ENCODE results near the gene UEVLD.
"Not testable (repeated sequence)": the region's sequence is repeated elsewhere in the genome, so short reads cannot be mapped to it uniquely, and the experiment has no call there.

Gene UEVLD

GRCh38 chr11:18588297-18589252 lies at the start of gene UEVLD:
UEVLD (minus strand) TSS chr11:18588734; CDS start chr11:18588654, 80 bp downstream.
- DNase-seq, result peak; percentile 48

DNA sequence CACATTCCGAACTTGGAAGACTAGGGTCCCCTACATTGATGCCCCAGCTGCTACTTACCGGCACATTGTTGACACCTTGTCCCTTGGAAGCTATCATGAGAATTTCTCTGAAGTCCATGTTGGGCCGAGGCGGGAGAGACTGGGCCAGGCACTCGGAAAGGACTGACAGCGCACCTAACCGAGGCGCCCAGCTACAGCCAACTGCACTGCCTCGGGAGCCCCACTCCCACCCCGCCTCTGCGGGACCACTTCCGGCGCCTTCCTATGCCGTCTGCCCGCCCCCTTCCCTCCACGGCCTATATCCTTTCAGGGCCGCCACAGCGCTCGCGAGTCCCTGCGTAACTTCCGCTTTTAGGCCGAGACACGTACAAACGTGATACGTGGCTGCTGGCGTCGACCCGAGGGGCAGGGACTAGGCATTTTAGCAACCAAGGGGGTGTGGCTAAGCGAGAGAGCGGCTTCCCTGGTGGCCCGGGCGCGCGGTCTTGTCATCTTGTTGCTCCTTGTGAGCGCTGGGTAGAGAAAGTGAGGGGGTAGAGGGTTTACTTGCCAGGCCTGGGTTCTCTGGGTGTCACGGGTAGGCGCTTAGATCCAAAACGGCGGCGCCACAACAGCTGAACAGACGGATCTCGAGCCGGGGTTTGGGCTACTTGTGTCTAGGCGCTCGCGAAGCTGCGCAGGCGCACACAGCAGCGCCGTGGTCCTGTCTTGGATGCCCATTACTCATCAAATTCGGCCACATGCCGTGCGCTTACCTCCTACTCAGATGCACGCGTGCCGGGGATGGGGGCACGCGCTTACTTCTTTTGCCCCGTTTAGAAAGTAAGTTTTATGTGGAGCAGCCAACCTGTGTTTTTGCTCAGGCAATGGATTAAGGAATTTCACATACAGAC lies 45.9 kb upstream of the UEVLD start, which contains the start of gene SPTY2D1:
Gene SPTY2D1 (minus strand): TSS at position 203 of the 893 bp plus-strand sequence. CDS start 85 bp downstream, at position 118.
- peak; percentile 96 for DNase-seq

- no peak for DNase-seq
Observed at GRCh38 chr11:18633256-18634139, 45.0 kb upstream of the UEVLD start.

DNA sequence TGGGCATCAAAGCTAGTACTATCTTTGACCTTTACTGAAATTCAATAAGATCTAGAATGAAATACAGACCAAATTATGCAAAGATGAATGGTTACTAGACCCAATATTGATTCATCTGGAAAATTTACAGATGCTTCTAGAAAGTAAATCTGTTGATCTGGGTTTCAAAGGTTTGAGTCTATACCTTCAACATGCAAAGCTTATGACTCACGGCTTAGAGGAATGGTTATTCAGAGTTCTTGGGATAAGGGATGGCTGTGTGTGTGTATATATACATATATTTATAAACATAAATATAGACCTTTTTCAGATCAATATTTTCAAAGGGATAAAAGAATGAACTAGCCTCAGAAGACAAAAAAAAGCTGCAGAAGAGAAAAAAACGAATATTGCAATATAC lies 44.3 kb upstream of the UEVLD start:
- DNase-seq, result no peak

DNA sequence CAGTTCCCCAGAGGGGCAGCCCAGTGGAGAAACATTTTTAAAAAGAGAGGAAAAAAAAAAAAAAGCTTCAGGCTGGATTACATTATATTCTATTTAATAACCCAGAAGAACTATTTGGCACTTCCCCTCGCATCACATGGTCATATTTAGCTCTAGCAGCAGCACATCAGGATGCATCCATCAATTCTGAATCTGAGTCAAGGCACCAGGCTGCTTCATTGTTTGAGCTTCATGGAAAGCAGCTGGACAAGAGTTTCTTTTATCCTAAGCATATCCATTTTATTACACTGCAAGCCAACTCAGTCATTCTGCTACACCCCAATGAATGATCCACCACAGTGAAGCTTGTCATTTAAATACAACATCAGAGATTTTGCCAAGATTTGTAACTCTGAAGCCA lies 35.6 kb upstream of the UEVLD start:
- no peak for DNase-seq

DNA sequence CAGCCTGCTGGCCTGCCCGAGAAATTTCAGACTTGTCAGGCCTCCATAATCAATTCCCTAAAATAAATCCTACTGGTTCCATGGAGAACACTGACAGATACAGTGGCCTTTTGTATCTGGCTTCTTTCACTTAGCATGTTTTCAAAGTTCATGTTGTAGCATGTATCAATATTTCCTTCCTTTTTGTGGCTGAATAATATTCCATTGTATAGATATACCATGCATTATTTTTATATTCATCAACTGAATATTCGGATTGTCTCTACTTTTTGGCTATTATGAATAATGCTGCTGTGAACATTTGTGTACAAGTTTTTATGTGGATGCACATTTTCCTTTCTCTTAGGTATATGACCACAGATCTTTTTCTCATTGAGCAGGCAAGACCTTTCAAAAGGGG lies 35.2 kb upstream of the UEVLD start:
- no peak for DNase-seq

GRCh38 chr11:18618342-18619025 lies 29.9 kb upstream of the UEVLD start:
- no peak for DNase-seq

GRCh38 chr11:18617688-18618341 lies 29.3 kb upstream of the UEVLD start:
- no peak for DNase-seq

- no peak for DNase-seq
Observed at GRCh38 chr11:18615628-18616392, 27.3 kb upstream of the UEVLD start.

DNA sequence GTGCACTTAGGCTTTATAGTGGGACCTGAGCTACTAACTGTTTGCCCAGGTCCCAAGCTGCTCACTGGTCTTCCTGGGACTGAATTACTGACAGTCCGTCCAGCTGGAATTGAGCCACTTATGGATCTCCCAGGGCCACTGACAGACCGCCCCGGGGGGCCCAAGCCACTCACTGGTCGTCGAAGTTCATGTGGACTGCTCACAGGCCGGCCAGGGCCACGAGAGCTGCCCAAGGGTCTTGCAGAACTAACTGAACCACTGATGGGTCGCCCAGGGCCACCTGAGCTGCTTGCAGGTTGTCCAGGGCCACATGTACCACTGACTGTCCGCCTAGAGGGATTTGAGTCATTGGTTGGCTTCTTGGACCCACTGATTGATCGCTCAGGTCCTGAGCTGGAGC lies 26.1 kb upstream of the UEVLD start:
- DNase-seq, result no peak

GRCh38 chr11:18612394-18612793 lies 23.9 kb upstream of the UEVLD start:
- DNase-seq, result no peak

DNA sequence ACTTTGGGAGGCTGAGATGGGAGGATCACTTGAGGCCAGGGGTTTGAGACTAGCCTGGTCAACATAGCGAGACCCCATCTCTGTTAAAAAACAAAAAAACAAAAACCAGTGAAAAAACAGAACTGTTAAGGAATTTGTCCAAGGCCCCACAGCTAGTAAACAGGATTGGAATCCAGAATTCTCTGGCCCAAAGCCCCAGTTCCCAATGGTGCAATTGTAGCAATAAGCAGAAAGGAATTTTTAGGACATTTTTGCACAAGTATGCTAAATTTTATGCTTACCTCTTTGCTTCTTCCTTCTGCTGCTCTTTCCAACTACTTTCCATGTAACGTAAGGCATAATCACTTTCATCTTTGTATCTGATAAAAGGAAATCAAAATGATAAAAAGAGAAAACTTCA lies 22.7 kb upstream of the UEVLD start:
- no peak for DNase-seq

DNA sequence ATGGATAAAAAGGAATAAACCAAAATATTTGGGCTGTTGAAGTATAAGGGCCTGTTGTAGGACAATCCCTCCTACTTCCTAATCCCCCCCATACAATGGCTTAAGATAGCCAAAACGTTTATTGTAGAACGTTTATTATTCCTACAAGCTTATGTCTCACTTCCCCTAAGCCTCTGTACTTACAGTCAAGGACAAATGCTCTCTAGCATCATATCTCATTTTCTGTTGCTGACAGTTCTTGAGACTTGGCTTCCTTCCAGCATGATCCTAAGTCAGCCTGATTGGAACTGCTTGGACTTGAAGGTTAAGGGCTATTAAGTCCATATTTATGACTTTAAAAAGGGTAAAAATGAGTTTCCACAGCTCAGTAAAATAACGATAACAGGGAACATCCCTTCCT lies 19.8 kb upstream of the UEVLD start:
- no peak for DNase-seq

GRCh38 chr11:18600915-18601569 lies 12.5 kb upstream of the UEVLD start:
- no peak for DNase-seq

DNA sequence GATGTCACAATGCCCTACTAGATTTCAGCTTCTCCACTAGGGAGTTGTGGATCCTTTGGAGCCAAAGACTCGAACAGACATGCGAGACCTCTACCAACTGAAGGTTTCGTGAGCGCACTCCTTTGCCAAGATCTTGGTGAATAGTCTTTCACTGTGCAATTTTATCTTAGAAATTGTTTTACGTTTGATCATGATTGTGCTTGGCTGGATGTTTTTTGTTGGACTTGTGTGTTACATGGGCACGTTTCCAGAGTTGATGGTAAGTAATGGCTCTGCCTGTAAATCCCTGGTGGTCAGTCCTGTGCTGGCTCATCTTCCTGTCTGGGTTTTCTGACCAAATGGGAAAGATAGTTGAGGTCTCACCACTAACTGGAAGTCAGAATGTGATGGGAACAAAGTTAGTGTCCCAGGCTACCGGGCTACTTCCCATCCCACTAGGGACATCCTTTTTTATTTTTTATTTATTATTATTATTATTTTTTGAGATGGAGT lies 11.3 kb upstream of the UEVLD start, which contains the start of gene MISFA:
Gene MISFA (plus strand): TSS at position 51 of the 492 bp plus-strand sequence. CDS start 140 bp downstream, at position 191.
- no peak for DNase-seq

GRCh38 chr11:18594999-18595749 lies 6.6 kb upstream of the UEVLD start:
- no peak for DNase-seq

DNA sequence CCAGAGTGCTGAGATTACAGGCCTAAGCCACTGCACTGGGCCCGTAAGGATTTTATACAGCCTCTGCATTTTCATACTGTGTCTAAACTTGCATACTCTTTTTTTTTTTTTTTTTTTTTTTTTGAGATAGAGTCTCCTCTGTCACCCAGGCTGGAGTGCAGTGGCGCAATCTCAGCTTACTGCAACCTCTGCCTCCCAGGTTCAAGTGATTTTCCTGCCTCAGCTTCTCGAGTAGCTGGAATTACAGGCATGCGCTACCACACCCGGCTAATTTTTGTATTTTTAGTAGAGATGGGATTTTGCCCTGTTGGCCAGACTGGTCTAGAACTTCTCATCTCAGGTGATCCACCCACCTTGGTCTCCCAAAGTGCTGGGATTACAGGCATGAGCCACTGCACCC lies 5.6 kb upstream of the UEVLD start:
- not testable (repeated sequence) for DNase-seq

DNA sequence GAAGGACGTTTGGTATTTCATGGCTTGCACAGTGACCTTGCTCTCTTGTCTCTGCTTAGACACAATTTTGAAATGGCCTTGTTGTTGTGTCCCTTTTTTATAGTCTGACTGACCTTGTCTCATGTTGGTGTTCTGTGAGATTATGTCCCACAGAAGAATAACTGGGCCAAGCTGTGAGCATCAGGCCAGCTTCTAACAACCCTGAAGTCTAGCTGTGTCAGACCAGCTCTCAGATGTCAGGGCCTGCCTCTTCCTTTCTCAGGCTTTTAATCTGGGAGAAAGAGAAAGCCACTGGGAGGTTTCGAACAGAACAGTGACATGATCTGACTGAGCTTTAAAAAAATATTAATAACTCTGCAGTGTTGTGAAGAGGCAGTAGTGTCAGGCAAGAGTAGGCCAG lies 2.0 kb upstream of the UEVLD start:
- DNase-seq, result no peak

DNA sequence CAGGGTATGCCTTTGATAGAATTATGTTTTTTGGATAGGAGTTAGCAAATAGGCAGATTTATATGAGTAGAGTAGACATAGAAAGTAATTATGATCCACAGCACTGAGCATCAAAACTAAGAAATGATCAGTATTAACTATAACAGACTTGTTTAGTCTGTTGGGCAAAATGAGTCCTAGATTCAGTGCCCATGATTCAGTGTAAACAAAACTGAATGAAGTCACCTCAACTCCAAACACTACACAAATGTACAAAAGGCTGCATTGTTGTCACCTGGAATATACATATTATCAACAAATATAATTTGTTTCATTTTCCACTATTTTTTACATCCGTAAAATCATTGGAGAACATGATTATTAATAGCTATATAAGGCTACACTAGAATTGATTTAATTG lies 6.7 kb downstream of the UEVLD start:
- DNase-seq, result no peak
